ENCODE data around the gene MST1.

DNA sequence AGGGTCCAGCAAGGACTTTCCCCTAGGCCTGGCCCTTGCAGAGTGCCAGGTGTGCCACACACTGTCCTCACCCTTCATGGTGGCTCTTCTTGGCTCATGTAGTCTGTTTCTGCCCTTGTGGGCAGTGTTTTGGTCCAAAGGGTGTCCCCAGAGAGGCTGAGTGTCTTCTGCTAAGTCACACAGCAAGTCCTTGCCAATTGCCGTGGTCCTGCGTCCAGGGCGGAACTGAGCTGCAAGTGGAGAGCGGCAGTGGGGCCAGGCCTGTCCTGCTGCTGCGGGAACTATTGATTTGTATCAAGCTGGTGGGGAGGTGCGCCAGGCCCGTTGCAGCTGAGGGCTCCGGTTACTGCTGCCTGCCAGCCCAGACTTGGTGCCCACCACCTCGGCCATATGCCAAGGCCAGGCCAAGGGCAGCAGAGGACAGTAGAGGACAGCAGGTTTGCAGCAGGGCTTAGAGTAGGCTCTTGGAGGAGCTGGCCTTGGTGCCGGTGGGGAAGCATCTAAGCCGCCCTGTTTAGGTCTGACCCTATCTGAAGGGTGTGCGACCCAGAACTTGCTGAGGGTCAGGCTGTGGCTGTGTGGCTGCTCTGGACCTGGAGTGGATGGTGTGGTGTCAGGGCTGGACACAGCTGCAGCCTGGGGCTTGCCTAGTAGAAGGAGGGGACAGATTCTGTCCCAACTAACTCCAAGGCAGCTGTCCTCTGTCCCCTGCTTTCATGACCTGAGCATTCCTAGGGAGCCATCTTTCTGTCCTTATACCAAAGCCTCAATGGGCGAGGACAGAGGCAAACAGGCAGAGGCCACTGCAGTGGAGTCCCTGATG is 25.7 kb upstream of the MST1 start:
- TF ChIP-seq CTCF (conservative IDR thresholded peaks at IDR 0.05; ENCODE audit: low read depth, low read length) (no peak), EZH2 (IDR thresholded peaks at IDR 0.05; ENCODE audit: low read length, unreplicated experiment) (no peak), EZH2phosphoT487 (IDR thresholded peaks at IDR 0.05; ENCODE audit: borderline replicate concordance, low read length) (no peak)
